NCI-H1930 (cell line): Measurements from ENCODE around the gene ZSCAN32.

ENCODE experiments used
- DNase-seq, 2 experiments: peaks; one replicate each; lab custom pipeline; 2025; lab: John Stamatoyannopoulos, UW

The ZSCAN32 gene

DNA sequence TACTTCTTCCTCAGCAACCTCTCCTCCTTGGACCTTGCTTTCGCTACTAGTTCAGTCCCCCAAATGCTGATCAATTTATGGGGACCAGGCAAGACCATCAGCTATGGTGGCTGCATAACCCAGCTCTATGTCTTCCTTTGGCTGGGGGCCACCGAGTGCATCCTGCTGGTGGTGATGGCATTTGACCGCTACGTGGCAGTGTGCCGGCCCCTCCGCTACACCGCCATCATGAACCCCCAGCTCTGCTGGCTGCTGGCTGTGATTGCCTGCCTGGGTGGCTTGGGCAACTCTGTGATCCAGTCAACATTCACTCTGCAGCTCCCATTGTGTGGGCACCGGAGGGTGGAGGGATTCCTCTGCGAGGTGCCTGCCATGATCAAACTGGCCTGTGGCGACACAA is 44.7 kb downstream of the ZSCAN32 start:
- DNase-seq = no peak

- no peak for DNase-seq
Observed at GRCh38 chr16:3355589-3355988, 45.2 kb downstream of the ZSCAN32 start, which contains the start of gene OR2C1. Gene OR2C1 (plus strand): TSS chr16:3355889. CDS start chr16:3355941, 52 bp downstream.

GRCh38 chr16:3349175-3349574 is 51.6 kb downstream of the ZSCAN32 start:
- no peak for DNase-seq

DNA sequence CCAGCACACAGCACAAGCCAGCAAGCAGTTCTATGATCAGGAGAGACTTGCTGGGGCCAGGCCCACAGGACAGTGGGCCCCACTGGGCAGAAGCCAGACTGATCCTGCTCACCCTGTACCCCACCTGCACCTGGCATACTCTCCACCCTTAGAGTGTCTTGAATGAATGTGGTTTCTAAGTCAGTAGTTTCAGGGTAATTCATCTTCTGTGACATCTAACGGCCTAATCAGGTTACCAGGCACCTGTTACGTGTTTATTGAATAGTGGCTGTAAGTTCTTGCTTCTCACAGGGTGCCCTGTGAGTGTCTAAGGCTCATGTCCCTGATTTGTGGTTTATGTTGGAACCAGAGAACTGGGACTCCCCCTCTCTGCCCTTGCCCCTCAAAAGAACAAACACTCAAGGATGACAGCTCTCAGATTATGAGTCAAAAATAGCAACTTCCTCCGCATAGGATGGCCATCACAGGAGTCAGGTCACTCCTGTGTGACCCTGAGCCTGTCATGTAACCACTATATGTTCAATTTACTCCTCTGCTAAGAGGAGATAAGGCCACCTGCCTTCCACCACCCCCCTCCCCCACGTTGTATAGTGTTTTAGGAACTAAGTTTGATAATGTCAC is 52.1 kb downstream of the ZSCAN32 start:
- no peak for DNase-seq

DNA sequence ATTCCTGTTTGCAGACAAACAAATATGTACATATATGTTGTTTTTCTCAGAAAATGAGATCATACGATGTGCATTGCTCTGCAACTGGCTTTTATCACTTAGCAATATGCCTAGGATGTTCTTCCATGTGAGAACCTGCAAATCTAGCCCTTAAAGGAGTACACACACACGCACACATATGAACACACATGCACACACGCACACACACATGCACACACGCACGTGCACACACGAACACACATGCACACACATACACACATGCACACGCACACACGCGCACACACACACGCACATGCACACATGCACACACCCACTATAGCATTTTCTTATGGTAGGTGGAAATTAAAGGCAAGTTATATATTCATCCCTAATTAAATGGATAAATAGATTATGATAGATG is 53.2 kb downstream of the ZSCAN32 start:
- no peak for DNase-seq

DNA sequence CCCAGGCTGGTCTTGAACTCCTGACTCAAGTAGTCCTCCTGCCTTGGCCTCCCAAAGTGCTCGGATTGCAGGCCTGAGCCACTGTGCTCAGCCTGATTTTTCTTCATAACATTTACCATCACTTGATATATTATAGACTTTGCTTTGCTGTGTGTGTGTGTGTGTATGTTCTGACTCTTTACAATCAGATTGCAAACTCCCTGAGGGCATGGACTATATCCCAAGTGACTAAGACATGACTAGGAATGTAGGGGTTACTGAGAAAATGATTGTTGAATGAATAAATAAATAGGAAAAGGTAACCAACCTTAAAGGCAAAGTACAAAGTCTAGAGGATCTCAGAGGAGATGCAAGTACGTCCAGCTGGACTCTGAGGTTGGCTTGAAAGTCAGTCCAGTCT is 54.8 kb downstream of the ZSCAN32 start:
- no peak for DNase-seq
